Epithelial cell of esophagus (primary cell): Measurements from ENCODE around the gene RUNX1.

Source experiments
- DNase-seq: peaks from one replicate; pipeline ENCODE4 v3.0.0; 2010; ENCODE audit warnings: low read depth
- H3K4me3 ChIP-seq: 2 replicates; pipeline ENCODE4 v1.5.1; 2011; ENCODE audit warnings: mild to moderate bottlenecking, low read length, control low read depth
- TF ChIP-seq, protein P1 (sequence below): IDR thresholded peaks from 2 replicates; pipeline ENCODE4 v1.5.1; 2011; ENCODE audit warnings: low read depth, mild to moderate bottlenecking, low read length, control low read depth, inconsistent platforms; ENCODE audit not compliant: insufficient read depth; ENCODE audit errors: missing control alignments

RUNX1 gene

DNA sequence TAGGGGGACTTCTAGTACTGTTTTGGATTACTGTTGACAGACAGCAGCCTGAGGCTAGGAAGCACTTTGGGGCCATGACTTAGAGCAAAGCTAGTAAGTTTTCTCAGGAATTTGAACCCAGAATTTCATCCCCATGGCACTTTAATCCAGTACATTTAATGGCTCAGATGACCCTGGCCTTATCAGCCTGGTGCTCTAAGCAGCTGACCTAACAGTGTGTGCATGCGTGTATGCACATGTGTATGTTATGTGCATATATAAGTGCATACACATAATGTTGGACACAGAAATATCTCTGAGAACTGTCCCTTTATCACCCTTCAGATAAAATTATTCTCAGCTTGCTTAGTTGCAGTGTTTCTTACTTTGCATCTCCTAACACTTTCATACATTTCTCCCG, 265.3 kb downstream of the RUNX1 start:
- TF ChIP-seq, protein P1, sequence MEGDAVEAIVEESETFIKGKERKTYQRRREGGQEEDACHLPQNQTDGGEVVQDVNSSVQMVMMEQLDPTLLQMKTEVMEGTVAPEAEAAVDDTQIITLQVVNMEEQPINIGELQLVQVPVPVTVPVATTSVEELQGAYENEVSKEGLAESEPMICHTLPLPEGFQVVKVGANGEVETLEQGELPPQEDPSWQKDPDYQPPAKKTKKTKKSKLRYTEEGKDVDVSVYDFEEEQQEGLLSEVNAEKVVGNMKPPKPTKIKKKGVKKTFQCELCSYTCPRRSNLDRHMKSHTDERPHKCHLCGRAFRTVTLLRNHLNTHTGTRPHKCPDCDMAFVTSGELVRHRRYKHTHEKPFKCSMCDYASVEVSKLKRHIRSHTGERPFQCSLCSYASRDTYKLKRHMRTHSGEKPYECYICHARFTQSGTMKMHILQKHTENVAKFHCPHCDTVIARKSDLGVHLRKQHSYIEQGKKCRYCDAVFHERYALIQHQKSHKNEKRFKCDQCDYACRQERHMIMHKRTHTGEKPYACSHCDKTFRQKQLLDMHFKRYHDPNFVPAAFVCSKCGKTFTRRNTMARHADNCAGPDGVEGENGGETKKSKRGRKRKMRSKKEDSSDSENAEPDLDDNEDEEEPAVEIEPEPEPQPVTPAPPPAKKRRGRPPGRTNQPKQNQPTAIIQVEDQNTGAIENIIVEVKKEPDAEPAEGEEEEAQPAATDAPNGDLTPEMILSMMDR: no peak
- H3K4me3 ChIP-seq: no peak overlapping the region
- no peak for DNase-seq

- peak; percentile 34 for DNase-seq
- TF ChIP-seq, protein P1: no peak
- H3K4me3 ChIP-seq: no peak overlapping the region
Measured at GRCh38 chr21:34782506-34783360, 266.4 kb downstream of the RUNX1 start.

DNA sequence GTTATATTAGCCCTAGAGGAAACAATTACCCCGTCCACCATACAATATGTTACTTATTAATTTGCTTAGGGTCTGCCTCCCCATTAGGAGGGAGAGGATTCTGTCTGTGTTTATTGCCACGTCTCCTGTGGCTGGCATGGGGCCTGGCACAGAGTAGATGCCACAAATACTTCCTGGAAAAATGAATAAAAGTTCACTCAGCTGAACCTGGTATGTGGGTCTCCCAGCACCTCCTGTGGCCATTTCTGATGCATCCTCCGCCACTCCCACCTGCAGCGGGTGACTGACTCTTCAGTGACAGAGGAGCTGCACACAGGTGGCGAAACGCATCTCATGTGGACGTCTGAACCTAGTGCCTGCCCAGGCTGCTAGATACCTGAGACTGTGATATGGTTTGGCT, 267.6 kb downstream of the RUNX1 start:
- H3K4me3 ChIP-seq: no peak overlapping the region
- no peak for DNase-seq
- TF ChIP-seq, protein P1: no peak

DNA sequence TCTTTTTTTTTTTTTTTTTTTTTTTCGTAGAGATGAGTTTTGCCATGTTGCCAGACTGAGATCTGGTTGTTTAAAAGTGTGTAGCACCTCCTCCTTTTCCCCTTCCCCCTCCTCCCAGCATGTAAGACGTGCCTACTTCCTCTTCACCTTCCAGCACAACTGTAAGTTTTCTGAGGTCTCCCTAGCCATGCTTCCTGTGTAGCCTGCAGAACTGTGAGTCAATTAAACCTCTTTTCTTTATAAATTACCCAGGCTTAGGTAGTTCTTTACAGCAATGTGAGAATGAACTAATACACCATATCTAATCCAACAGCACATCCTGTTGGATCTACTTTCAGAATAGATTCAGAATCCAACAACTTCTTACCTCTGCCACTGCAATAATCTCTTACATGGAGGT, 269.2 kb downstream of the RUNX1 start:
- no peak overlapping the region for H3K4me3 ChIP-seq
- TF ChIP-seq, protein P1: no peak
- no peak for DNase-seq

- H3K4me3 ChIP-seq: no peak overlapping the region
- DNase-seq: no peak
- TF ChIP-seq, protein P1: no peak
Measured at GRCh38 chr21:34775793-34776192, 273.3 kb downstream of the RUNX1 start.

GRCh38 chr21:34774750-34775149, 274.4 kb downstream of the RUNX1 start:
- TF ChIP-seq, protein P1: no peak
- DNase-seq: no peak
- no peak overlapping the region for H3K4me3 ChIP-seq
